GM18858 (cell line): ENCODE measurements around the gene KIF4A.
"Not testable (repeated sequence)": the region's sequence is repeated elsewhere in the genome, so short reads cannot be mapped to it uniquely, and the experiment has no call there.

Experiments used
- ATAC-seq: cut with Tn5 transposase; IDR thresholded peaks from one replicate; pipeline ENCODE4 v1.9.1; 2021; ENCODE audit not compliant: unreplicated experiment

The KIF4A gene

DNA sequence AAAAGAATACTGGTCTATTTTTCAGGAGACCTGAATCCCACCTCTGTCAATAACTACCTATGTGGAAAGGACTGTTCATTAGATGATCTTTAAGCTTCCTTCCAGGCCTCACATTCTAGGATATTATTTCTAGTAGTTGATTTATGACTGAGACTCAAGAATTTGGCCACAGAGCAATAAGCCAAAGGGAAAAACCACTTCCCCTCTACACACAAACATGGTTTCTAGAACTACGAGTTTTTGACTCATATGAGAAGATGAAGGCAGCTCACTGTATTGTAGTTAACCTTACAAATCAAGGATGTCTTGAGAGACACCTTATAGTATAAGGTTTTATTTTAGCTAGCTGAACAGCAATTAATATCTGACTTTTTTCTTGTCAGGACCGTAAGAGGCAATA is 96.3 kb downstream of the KIF4A start:
- ATAC-seq: no peak

DNA sequence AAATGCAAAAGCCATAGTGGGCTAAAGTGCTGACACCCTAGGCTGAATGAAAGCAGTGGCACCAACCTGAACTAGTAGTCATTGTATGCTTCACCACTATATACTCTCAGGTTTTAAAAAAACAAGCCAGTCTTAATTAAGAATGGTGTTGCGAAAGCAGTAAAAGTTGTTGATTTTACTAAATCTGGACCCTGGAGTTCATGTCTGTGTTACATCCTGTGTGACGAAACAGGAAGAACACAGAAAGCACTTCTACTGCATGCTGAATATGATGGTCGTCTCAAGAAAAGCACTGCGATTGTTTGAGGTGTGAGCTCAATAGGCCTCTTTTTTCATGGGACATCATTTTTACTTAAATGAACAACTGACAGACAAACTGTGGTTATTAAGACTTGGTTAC is 109.0 kb downstream of the KIF4A start:
- no peak for ATAC-seq

DNA sequence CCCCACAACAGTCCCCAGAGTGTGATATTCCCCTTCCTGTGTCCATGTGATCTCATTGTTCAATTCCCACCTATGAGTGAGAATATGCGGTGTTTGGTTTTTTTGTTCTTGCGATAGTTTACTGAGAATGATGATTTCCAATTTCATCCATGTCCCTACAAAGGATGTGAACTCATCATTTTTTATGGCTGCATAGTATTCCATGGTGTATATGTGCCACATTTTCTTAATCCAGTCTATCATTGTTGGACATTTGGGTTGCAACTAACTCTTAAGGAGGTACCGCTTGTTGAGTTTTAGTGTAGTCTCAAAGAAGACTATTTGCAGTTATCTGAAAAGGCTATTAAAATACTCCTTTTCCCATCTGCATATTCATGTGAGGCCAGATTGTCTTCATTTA is 110.3 kb downstream of the KIF4A start:
- ATAC-seq: not testable (repeated sequence)

DNA sequence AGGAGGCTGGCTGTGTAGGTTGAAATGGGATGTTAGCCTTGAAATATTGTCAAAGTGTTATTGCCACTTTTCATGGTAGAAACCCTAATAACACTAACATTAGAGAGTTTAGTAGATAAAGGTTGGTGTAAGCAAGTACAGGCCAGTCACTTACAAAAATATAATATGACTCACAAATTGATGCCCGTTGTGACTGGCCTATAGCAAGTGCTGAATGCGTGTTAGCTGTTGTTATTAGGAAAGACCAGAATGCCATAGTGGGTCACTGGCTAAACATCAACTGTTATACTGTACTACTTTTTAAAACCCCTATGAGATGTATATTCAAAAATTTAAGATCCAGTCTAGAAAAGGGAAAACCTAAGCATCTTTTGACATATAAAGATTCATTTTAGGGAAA is 112.8 kb downstream of the KIF4A start:
- no peak for ATAC-seq

DNA sequence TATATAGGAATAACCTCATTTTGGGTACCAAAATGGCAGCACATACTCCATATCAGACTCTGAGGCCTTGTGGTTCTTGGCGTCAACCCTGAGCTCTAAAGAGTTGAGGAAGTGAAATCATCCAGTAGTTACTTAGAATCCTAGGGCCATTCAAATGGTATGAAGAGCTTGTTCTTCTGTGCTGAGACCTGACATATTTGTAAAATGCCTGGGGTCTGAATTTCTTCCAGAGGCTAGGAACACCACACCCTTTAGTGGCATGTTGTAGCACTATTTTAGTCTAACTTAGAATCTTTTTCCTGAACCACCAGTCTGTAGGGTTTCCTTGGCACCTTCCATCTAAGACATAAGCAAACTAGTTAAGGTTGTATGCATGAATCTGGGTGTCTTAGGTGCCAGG is 115.1 kb downstream of the KIF4A start:
- no peak for ATAC-seq

DNA sequence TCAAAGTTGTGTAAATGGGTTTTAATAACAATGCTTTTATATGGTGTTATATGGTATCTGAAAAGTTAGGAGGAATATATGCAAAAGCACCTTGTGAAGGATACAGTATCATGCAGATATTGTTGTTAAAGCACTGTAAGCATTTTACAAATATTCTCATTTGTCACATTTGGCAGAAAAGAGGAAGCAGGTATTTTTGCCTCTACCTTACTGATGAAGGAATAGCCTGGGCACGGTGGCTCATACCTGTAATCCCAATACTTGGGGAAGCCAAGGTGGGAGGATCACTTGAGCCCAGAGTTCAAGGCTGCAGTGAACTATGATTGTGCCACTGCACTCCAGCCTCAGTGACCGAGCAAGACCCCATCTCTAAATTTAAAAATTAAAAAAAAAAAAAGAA is 121.0 kb downstream of the KIF4A start:
- ATAC-seq: no peak

DNA sequence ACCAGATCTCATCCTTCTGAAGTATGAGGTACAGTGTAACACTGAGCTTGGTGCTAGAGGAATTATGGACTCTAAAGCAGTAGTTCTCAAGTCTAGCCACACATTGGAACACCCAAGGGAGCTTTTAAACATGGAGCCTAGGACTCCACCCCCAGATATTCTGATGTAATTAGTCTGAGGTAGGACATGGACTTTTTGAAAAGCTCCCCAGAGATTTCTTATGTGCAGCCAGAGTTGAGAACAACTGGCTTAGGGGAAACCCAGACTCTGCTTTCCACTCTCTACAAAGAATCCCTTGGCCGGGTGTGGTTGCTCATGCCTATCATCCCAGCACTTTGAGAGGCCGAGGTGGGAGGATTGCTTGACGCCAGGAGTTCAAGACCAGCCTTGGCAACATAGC is 121.6 kb downstream of the KIF4A start:
- no peak for ATAC-seq

DNA sequence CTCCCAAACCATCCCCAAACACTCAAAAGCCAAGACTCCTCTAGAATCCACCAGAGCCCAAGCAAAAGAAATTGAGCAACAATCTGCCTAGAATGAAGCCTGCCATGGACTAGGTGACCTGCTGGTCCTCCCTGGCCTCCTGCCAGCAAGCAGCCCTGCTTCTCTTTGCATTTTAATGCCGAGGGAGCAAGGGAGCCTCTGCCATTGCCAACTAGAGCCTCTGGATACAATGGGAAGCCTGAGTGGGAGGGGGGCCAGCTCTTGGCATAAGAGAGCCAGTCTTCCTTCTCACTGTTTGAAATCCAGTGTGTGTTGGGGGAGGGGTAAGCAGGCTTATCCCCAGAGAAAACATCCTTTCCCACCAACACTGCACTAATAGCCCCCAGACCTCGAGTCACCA is 131.7 kb downstream of the KIF4A start:
- no peak for ATAC-seq

DNA sequence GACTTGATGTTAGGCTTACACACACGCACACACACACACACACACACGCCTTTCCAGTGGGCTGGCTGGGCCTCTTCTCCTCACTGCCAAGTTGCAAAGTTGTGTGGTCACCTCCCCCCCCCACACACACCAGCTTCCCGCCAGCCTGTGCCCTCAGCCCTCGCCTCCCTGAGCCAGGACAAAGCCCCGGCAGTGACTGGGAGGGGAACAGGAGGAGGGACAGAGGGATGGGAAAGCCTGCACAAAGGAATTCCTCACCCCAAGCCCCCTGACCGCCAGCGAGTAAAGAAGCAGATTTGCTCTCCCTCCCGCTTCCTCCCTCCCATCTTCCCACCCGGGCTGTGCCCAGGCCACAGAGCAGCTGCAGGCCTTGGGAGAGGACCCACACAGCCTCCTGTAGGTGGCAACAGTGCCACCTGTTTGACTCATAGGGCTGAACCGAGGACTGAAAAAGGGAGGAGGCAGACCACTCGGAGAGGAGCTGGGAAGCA is 133.0 kb downstream of the KIF4A start, which contains the start of gene GDPD2:
Gene GDPD2 (plus strand): TSS at position 464 of the 491 bp plus-strand sequence. CDS start 1,671 bp downstream, outside the sequence.
- ATAC-seq: no peak

DNA sequence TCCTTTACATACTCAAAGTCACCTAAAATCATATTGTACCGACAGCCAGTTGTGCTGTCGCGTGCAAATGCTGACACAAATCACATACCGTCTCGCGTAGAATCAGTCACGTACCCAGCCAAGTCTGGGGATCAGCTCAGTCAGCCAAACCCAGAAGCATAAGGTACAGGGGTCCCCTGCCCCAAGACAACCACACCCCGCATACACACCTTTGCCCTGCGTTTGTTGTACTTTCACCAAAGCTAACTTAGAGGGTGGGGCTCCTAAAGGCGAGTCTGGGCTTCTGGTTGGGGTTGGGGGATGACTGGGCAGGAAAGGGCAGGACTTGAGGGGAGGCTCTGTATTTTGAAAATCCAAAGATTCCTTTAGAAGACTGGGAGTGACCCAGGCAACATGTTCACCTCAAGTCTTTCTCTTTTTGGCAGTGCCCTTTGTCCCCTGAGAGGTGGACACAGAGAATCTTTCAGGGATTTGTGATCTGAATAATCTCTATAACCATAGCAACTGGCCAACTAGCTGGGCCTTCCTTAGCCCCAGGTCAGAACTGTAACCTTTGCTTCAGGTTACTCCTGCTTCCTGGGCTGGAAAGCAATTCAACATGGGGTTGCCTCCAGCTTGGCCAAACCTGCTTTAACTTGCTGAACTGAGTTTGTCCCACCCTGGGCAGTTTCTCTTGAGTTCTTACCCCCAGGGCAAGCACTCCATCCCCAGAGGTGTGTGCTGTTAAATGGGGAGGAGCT is 134.2 kb downstream of the KIF4A start:
- no peak for ATAC-seq

DNA sequence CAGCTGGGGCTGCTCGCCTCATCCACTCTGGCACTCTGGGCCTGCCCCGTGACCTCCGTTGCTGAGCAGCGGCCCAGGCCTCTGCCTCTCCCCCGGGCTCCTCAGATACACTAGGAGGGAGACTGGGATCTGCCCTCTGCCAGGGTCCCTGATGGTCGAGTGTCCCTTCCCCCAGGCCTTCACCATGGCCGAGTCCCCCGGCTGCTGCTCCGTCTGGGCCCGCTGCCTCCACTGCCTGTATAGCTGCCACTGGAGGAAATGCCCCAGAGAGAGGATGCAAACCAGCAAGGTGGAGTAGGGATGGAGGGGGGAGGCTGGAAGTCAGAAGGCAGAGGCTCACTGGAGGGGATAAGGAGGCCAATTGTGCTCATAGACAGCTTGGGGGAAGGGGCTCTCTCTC is 134.9 kb downstream of the KIF4A start:
- ATAC-seq: no peak

DNA sequence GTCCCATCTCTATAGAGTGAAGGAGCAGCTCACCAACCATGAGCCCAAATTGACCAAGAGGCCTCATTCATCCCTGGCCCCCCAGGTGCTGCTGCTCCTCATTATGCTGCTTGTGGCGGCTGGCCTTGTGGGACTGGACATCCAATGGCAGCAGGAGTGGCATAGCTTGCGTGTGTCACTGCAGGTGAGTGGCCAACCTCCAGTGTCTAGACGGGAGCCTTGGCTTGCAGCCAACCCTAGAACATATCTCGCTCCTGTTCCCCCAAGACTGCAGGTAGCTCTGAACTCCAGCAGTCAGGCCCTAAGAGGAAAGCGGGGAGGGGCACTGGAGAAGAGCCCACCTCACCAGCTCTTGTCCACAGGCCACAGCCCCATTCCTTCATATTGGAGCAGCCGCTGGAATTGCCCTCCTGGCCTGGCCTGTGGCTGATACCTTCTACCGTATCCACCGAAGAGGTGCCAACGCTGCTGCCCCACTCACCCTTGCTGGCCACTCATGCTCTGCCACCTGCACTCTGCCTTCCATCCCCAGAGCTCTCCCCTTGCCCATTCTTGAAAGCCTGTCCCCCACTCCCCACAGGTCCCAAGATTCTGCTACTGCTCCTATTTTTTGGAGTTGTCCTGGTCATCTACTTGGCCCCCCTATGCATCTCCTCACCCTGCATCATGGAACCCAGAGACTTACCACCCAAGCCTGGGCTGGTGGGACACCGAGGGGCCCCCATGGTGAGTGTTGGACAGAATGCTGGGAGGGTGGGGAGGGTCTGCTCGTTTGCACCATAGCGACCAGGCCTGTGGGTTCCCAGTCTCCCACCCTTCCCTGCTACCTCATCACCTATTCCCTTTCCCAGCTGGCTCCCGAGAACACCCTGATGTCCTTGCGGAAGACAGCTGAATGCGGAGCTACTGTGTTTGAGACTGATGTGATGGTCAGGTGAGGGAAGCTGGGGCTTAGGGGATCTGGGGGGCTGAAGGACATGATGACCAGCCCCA is 136.7 kb downstream of the KIF4A start:
- ATAC-seq: no peak

DNA sequence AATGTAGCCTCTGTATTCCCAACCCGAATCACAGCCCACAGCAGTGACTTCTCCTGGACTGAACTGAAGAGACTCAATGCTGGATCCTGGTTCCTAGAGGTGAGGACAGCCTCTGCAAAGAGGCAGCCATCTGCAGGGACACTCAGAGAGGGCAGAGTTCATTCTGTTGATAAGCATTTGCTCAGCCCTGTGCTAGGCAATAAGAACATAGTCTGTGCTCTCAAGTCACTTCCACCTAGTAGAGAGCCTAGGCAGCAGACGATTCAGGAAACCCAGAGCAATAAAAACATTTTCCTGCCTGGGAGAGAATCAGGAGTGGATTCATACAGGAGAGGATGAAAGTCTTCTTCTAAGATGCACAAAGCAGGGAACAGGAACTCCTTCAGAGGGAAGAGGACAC is 137.5 kb downstream of the KIF4A start:
- no peak for ATAC-seq

DNA sequence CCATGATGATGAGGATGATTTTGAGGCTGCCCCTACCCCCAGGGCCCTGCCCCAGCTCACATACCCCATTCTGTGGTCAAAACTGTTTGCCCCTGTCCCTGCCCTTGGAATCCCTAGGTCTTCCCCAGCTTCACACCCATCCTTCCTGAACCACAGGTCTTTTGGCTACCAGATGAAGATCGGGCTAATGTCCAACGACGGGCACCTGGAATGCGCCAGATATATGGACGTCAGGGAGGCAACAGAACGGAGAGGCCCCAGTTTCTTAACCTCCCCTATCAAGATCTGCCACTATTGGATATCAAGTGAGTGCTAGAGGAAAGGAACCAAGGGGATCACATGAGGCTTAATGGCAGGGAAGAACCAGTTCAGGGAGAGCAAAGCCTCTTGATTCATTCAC is 139.9 kb downstream of the KIF4A start:
- no peak for ATAC-seq

DNA sequence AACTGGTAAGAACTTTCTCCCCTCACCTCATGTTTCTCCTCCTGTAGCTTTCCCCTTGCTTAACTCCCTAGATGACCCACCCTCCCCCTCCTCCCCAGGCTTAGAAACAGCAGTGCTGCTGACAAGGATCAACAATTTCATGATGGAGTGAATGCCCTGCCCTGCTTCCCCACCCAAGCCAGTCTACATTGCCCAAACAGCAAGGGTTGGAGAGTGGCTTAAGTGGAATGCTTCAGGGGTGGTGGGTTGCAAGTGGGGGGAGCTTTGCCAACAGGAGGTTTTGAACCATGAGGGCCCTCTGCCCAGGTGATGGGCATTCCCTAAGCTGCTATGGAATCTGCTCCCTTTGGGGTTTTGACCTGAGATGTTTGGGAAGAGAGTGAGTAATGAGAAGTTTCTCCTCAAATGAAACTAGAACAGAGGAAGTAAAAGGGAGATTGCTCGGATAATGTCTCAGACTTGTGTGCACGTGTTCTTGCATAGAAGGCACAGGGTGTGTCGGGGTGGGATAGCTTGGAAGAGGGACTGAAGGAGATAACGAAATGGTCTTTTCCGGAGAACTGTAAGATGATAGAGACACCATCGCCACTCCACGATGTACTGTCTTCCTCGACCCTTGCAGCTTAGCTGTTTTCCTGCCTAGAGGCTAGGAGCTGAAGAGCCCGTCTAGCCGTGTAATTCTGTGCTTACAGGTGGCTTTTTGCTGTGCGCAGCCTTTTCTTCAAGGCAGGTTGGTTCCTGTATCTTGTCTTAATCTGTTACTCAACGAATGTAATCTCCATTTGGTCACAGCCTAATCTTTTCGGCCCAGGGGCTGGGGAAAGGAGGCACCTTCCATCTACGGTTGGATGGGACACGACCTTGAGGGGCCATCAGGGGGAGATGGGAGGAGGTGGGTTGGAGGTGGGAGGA is 143.3 kb downstream of the KIF4A start:
- ATAC-seq: no peak

DNA sequence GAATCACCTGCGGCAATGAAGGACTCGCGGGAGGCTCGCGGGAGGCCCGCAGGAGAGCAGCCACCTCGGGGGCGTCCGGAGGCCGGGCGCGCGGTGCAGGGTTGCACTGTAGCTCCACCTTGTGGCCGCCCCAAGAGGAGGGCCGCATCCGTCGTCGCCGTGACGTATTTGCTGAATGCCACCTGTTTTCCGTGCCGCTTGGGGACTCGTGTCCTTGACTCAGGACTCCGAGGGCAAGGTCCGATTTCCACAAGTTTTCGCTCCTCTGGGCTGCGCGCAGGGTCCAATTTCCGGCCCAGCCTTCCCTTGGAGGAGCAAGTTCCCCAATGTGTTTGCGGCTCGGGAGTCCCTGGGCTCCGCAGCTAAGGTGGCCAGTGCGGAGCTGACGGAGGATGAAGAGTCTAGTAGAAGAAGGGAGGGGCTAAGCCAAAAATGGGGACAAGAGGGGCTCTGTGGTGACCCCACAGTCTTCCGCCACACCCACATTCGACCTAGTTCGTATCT is 144.0 kb downstream of the KIF4A start:
- peak; percentile 51 for ATAC-seq

DNA sequence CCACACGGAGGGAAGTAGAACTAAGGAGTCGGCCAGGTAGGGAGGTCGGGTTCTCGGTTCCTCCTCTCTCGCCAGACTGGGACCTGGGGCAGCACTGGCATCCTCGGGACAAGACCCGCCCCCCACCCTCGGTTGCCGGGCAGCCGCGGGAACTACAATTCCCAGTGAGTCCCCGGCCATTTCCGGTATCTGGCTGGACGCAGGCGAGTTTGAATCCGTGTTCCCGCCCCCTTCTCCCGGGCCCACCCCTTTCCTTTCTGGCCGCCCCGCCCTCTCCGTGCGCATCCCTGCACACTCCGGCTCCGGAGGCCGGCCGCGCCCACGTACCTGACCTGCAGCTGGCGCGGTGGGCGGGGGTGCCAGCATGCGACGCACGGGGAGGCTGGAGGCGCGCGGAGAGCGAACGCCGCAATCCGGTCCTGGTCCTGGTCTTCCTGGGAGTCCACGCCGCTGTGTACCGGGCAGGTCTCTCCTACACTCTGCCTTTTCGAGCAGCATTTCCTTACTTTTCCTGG is 144.5 kb downstream of the KIF4A start:
- peak; percentile 37 for ATAC-seq

DNA sequence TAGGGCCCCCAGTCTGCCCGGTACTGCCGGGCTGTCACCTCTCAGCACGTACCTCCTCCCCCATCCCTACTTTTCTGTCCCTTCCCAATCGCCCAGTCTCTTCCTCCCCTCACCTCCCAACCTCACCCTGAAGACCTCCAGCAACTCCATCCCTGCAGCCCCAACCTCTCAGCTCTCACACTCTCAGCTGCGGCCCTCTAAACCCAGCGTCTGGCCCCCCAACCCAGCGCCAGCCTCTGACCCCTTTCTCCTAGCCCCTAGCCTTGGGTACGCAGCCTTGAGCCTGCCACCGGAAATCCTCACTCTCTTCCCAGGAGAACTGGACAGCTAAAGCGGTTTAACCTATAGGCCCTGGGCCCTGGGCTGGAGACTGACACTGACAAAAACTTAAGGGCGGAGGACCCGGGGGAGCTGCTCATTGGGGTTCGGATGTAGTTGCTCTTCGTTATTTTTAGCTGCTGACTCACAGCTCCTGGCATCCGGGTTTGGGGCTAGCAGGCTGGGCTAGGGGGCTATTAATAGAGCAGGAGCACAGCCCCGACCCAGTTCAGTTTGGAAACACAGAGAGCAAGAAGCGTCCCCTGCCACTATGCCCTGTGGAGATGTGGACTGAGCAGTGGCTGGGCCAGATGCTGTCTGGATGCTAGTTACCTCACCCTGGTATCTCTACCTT is 145.1 kb downstream of the KIF4A start:
- ATAC-seq: no peak

DNA sequence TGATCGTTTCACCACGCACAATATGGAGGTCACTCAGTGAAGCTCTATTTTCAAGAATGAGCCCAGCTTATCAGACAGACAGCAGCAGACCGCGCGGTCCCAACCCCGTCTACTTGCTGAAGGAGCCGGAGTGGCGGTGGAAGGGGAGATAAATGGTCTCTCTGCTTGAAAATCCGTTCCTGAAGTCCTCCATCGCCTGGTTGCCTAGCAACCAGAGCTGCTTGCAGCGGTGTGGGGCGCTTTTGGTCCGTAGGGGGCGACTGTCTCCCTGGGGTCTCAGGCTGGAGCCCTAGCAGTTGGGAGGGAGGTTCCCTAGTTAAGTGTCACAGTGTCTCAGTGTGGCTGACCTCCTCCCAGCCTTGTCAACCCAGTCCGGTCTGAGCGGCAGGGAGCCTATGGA is 146.4 kb downstream of the KIF4A start:
- no peak for ATAC-seq

DNA sequence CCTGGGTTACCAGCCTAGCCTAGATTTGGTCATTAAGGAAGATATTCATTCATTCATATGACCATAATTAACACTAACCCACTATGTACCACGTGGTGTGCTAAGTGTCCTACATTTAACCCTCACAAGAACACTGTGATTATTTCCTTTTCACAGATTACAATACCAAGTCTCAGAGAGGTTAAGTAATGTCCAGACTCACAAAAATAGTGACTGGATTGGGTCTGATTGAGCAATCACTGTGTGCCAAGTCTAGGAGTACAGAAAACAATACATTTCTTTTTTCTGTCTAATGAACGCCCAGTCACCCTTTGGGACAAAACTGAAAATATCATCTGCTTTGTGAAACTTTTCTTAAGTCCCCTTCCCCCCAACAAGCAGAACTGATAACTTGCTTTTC is 147.1 kb downstream of the KIF4A start:
- ATAC-seq: no peak
